ENCODE data around the gene RHBDL2.

Gene RHBDL2

DNA sequence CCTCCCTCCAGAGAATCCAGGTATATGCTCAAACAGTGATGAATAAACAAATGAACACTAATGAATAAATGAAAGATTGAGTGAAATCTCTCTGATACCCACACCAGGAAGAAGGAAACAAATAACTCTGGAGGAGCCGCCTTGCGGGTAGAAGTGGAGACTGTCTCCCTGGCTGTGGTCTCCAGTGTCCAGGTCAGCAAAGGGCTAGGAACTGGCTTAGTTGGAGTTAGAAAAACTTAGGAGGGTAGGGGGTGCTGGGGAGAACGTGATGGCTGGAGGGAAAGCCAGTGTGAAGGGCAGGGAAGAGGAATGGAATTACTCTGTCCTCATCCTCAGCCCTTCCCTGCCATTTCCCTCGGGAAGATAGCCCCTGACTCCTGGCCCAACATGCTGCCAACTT lies 537 bp downstream of the RHBDL2 start:
- no peak for DNase-seq (ENCODE audit: low read depth, low spot score)
- no peak for TF ChIP-seq FOXP2 (optimal IDR thresholded peaks at IDR 0.05; ENCODE audit: control extremely low read depth, extremely low read length, insufficient read depth)
- TF ChIP-seq POLR2AphosphoS5 (IDR thresholded peaks at IDR 0.05; ENCODE audit: borderline replicate concordance, low read depth, low read length) = no peak
- TF ChIP-seq EZH2 (IDR thresholded peaks at IDR 0.05) = no peak
- Histone ChIP-seq H3K9me3 (ENCODE audit: low read depth, low read length) (no peaks in the 10 kb centered on the region), H3K36me3 (ENCODE audit: insufficient read depth, low read length) (no peaks in the 10 kb centered on the region), H3K4me3 (no peak overlapping the region), H3K9ac (ENCODE audit: insufficient read length) (no peak overlapping the region), H3K27ac (no peak overlapping the region)

- Histone ChIP-seq H3K36me3 (ENCODE audit: insufficient read depth, low read length) (no peaks in the 10 kb centered on the region), H3K4me3 (no peak overlapping the region), H3K9me3 (ENCODE audit: low read depth, low read length) (no peaks in the 10 kb centered on the region), H3K27ac (no peak overlapping the region), H3K9ac (ENCODE audit: insufficient read length) (no peak overlapping the region)
- DNase-seq (ENCODE audit: low read depth, low spot score) = no peak
- no peak for TF ChIP-seq EZH2 (IDR thresholded peaks at IDR 0.05)
- TF ChIP-seq FOXP2 (optimal IDR thresholded peaks at IDR 0.05; ENCODE audit: control extremely low read depth, extremely low read length, insufficient read depth) = no peak
- TF ChIP-seq POLR2AphosphoS5 (IDR thresholded peaks at IDR 0.05; ENCODE audit: borderline replicate concordance, low read depth, low read length) = no peak
Observed at GRCh38 chr1:38940339-38941047, 1.1 kb downstream of the RHBDL2 start.

DNA sequence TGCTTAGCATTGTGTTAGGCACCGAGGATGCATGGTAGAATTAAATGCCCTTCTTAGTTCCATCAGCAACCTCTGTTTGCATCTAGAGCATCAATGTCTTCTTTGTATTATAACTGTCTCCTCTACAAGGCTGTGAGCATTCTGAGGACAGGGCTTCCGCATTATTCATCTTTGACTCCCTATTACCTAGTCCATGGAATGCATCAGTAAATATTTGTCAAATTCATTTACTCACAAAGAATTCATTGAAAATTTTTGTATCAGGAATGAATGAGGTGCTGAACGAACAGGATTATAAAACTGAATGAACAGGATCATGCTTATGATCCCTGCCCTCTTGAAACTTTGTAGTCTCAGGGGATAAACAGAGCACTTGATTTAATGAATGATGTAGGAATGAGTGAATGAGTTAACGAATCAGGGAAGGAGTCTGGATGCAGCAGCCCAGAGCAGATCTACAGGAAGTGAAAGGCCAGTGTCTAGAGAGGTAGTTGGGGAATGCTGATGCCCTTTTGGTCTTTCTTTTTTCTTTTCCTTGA lies 2.8 kb downstream of the RHBDL2 start:
- no peak for DNase-seq (ENCODE audit: low read depth, low spot score)
- no peaks in the 10 kb centered on the region for H3K9me3 ChIP-seq (ENCODE audit: low read depth, low read length)
- H3K9ac ChIP-seq (ENCODE audit: insufficient read length) = no peak overlapping the region
- no peak overlapping the region for H3K27ac ChIP-seq
- TF ChIP-seq POLR2AphosphoS5 (IDR thresholded peaks at IDR 0.05; ENCODE audit: borderline replicate concordance, low read depth, low read length) (no peak), EZH2 (IDR thresholded peaks at IDR 0.05) (no peak), FOXP2 (optimal IDR thresholded peaks at IDR 0.05; ENCODE audit: control extremely low read depth, extremely low read length, insufficient read depth) (no peak)
- H3K36me3 ChIP-seq (ENCODE audit: insufficient read depth, low read length) = no peaks in the 10 kb centered on the region
- no peak overlapping the region for H3K4me3 ChIP-seq

GRCh38 chr1:38932571-38932970 lies 9.1 kb downstream of the RHBDL2 start:
- H3K4me3 ChIP-seq = no peak overlapping the region
- no peak for DNase-seq (ENCODE audit: low read depth, low spot score)
- no peaks in the 10 kb centered on the region for H3K36me3 ChIP-seq (ENCODE audit: insufficient read depth, low read length)
- H3K9ac ChIP-seq (ENCODE audit: insufficient read length) = no peak overlapping the region
- H3K27ac ChIP-seq = no peak overlapping the region
- TF ChIP-seq POLR2AphosphoS5 (IDR thresholded peaks at IDR 0.05; ENCODE audit: borderline replicate concordance, low read depth, low read length) (no peak), EZH2 (IDR thresholded peaks at IDR 0.05) (no peak), FOXP2 (optimal IDR thresholded peaks at IDR 0.05; ENCODE audit: control extremely low read depth, extremely low read length, insufficient read depth) (no peak)
- no peaks in the 10 kb centered on the region for H3K9me3 ChIP-seq (ENCODE audit: low read depth, low read length)

DNA sequence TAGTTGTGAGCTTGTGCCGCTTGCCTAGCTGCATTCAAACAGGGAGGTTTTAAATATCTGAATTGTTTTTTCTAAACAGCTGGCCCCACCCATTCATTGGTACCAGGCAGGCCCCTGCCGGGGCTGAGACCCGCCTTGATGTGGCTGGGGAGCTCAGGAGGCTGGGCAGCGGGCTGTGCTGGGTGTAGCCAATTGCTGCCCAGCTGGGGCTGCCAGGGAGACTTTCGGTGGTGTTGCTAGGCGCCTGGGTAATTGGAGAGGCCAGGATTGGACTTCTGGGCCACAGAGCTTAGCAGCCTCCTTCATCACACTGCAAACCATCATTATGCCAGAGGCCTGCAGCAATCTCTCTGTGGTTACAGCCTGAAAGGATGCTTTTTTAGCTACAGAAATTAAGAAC lies 12.2 kb downstream of the RHBDL2 start:
- H3K36me3 ChIP-seq (ENCODE audit: insufficient read depth, low read length) = no peaks in the 10 kb centered on the region
- H3K4me3 ChIP-seq = no peak overlapping the region
- TF ChIP-seq FOXP2 (optimal IDR thresholded peaks at IDR 0.05; ENCODE audit: control extremely low read depth, extremely low read length, insufficient read depth) (no peak), POLR2AphosphoS5 (IDR thresholded peaks at IDR 0.05; ENCODE audit: borderline replicate concordance, low read depth, low read length) (no peak)
- no peaks in the 10 kb centered on the region for H3K9me3 ChIP-seq (ENCODE audit: low read depth, low read length)
- no peak overlapping the region for H3K9ac ChIP-seq (ENCODE audit: insufficient read length)
- no peak overlapping the region for H3K27ac ChIP-seq
- DNase-seq (ENCODE audit: low read depth, low spot score) = no peak

DNA sequence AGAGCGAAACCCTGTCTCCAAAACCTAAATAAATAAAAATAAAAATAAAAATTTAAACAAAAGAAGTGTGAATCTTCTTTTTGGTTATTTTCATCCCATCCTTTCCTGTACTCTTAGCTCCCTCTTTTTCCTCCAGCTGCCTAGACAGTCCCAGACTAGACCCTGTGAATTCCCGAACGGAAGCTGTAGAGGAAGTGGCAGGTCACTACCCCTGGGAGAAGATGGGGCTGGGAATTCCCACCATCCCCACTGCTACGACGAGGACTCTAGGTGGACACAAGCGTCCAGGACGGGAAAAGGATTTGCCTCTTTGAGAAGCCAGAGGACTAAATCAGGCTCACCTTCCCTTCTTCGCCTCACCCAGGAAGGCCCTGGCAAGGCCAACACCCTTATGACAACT lies 12.6 kb downstream of the RHBDL2 start:
- Histone ChIP-seq H3K4me3 (no peak overlapping the region), H3K36me3 (ENCODE audit: insufficient read depth, low read length) (no peaks in the 10 kb centered on the region), H3K9ac (ENCODE audit: insufficient read length) (no peak overlapping the region), H3K9me3 (ENCODE audit: low read depth, low read length) (no peaks in the 10 kb centered on the region), H3K27ac (no peak overlapping the region)
- TF ChIP-seq EZH2 (IDR thresholded peaks at IDR 0.05) = no peak
- no peak for TF ChIP-seq POLR2AphosphoS5 (IDR thresholded peaks at IDR 0.05; ENCODE audit: borderline replicate concordance, low read depth, low read length)
- no peak for TF ChIP-seq FOXP2 (optimal IDR thresholded peaks at IDR 0.05; ENCODE audit: control extremely low read depth, extremely low read length, insufficient read depth)
- DNase-seq (ENCODE audit: low read depth, low spot score) = no peak

DNA sequence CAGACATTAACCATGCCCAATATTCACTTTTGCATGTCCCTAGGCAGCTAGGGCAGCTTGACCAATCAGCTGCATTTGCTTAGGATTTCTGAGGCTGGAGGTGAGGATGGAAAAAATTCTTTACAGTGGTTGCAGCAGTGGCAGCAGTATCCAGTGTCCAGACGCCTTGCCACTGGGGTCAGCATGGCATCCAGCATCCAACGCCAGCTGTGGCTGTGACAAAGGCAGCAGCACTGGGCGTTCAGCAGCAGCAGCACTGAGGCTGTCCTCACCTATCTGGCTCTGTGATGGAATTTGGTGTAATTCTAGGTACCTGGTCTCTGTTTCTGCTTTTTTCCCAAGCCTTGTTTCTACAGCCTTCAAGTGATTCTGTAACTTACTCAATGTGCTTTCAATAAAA lies 15.5 kb downstream of the RHBDL2 start:
- no peak overlapping the region for H3K9ac ChIP-seq (ENCODE audit: insufficient read length)
- no peak for DNase-seq (ENCODE audit: low read depth, low spot score)
- no peak overlapping the region for H3K27ac ChIP-seq
- no peaks in the 10 kb centered on the region for H3K36me3 ChIP-seq (ENCODE audit: insufficient read depth, low read length)
- TF ChIP-seq POLR2AphosphoS5 (IDR thresholded peaks at IDR 0.05; ENCODE audit: borderline replicate concordance, low read depth, low read length) = no peak
- no peak for TF ChIP-seq FOXP2 (optimal IDR thresholded peaks at IDR 0.05; ENCODE audit: control extremely low read depth, extremely low read length, insufficient read depth)
- TF ChIP-seq EZH2 (IDR thresholded peaks at IDR 0.05) = no peak
- H3K4me3 ChIP-seq = no peak overlapping the region
- no peaks in the 10 kb centered on the region for H3K9me3 ChIP-seq (ENCODE audit: low read depth, low read length)

- no peak overlapping the region for H3K4me3 ChIP-seq
- no peaks in the 10 kb centered on the region for H3K36me3 ChIP-seq (ENCODE audit: insufficient read depth, low read length)
- no peak for DNase-seq (ENCODE audit: low read depth, low spot score)
- no peak overlapping the region for H3K9ac ChIP-seq (ENCODE audit: insufficient read length)
- TF ChIP-seq FOXP2 (optimal IDR thresholded peaks at IDR 0.05; ENCODE audit: control extremely low read depth, extremely low read length, insufficient read depth) (no peak), EZH2 (IDR thresholded peaks at IDR 0.05) (no peak), POLR2AphosphoS5 (IDR thresholded peaks at IDR 0.05; ENCODE audit: borderline replicate concordance, low read depth, low read length) (no peak)
- no peaks in the 10 kb centered on the region for H3K9me3 ChIP-seq (ENCODE audit: low read depth, low read length)
- H3K27ac ChIP-seq = no peak overlapping the region
Observed at GRCh38 chr1:38925391-38925790, 16.2 kb downstream of the RHBDL2 start.

- Histone ChIP-seq H3K36me3 (ENCODE audit: insufficient read depth, low read length) (no peaks in the 10 kb centered on the region), H3K9ac (ENCODE audit: insufficient read length) (no peak overlapping the region), H3K4me3 (no peak overlapping the region), H3K27ac (no peak overlapping the region), H3K9me3 (ENCODE audit: low read depth, low read length) (no peaks in the 10 kb centered on the region)
- TF ChIP-seq EZH2 (IDR thresholded peaks at IDR 0.05) = no peak
- no peak for TF ChIP-seq POLR2AphosphoS5 (IDR thresholded peaks at IDR 0.05; ENCODE audit: borderline replicate concordance, low read depth, low read length)
- TF ChIP-seq FOXP2 (optimal IDR thresholded peaks at IDR 0.05; ENCODE audit: control extremely low read depth, extremely low read length, insufficient read depth) = no peak
- no peak for DNase-seq (ENCODE audit: low read depth, low spot score)
Observed at GRCh38 chr1:38923607-38924006, 18.0 kb downstream of the RHBDL2 start.
